ENCODE data around the gene SIGLECL1.

SIGLECL1 gene

DNA sequence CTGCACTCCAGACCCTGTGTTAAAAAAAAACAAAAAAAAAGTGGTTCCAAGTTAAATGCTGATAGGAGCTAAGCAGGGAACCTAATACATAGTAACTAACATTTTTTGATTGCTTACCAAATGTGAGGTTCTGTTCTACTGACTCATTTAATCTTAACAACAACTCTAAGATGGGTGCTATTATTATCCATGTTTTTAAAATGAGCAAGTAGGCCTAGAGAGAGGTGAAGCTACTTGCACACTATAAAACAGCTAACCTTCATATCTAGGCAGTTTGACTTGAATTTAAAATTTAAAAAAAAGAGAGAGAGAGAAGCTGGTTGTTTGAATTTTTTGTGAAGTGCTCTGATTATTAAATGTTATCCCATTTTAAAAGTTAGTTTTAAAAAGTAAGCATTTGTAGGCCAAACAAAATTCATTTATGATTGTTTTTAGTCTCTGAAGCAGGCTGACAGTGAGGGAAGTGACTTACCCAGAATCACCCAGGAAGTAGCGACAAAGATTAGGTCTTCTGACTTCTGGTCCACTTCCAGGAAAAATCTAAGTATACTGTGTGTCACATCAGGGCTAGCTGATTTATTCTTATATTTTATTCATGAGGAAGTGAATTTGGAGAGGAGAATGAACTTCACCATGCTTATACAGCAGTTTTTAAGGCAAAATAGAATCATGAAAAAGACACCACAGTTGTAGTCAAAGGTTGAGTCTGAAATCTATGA, 2.4 kb downstream of the SIGLECL1 start:
- DNase-seq, result no peak

DNA sequence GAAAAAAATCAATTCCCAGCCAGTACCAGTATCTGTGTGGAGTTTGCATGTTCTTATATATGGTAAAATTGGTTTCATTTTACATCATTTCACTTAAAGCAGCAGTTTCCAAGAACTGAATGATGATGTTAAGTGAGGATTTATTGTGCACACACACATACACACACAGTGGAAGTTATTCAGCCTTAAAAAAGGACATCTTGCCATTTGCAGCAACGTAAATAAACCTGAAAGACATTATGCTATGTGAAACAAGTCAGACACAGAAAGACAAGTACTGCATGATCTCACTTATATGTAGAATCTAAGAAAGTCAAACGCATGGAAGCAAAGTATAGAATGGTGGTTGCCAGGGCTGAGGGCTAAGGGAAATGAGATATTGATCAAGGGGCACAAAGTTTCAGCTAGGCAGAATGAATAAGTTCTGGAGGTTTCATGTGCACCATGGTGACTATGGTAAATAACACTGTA, 5.3 kb downstream of the SIGLECL1 start:
- no peak for DNase-seq

DNA sequence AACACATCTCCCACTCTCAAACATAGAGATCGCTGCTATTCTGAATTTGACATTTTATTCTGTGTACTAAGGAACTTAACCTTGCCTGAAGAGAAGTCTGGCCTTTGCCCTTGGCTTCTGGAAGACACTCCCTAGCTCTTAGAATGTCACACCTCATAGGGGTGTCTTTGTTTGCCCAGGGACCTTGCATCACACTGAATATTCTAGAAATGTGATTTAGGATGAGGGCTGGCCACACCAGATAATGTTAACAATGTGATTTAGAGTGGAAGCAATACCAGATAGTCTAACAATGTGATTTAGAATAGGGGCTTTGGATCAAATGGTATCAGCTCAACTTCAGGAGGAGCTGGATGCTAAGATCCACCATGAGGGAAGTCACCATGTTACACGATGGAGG, 6.6 kb downstream of the SIGLECL1 start:
- DNase-seq, result no peak

DNA sequence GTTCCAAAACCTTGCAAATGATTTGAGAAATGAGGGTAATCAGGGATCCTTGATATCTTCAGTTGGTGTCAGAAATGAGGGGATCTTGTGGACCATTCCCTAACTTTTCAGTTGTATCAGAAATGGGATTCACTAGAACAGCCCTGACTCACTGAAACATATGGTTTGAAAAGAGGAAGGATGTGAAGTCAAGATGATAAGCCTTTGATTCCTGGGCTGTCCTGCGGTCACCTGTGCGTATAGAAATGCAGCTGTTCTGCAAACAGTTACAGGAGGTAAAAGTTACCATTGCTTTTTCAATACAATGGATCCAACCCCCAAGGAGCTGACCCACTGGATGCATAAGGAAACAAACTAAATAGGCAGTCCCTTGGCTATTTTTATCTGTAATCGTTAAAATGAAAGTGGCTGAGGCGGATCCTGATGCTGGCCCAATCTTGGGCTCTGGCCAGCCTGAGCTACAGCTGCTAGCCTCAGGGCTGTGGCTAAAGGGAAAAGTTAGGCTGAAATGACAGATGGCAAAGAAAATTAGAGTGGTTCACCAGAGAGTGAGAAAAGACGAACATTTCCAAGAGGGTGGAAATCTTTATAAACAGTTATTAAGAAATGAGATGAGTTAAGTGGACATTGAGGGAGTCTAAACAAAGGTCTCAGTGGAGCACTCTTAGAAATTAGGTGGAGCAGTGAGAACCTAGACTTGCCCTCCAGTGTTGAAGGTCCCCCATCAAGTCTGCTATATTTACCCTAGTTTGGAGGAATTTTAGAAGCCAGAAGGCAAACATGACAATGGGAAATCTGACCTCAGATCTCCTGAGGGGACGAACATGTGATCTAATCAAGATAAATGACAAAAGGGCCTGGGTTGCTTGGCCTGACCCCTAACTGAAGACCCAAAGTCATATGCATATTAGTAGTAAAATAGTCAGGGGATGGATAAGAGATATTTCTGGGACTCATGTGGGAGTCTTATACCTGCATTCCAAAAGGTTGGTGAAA, 7.6 kb downstream of the SIGLECL1 start:
- DNase-seq, result no peak

DNA sequence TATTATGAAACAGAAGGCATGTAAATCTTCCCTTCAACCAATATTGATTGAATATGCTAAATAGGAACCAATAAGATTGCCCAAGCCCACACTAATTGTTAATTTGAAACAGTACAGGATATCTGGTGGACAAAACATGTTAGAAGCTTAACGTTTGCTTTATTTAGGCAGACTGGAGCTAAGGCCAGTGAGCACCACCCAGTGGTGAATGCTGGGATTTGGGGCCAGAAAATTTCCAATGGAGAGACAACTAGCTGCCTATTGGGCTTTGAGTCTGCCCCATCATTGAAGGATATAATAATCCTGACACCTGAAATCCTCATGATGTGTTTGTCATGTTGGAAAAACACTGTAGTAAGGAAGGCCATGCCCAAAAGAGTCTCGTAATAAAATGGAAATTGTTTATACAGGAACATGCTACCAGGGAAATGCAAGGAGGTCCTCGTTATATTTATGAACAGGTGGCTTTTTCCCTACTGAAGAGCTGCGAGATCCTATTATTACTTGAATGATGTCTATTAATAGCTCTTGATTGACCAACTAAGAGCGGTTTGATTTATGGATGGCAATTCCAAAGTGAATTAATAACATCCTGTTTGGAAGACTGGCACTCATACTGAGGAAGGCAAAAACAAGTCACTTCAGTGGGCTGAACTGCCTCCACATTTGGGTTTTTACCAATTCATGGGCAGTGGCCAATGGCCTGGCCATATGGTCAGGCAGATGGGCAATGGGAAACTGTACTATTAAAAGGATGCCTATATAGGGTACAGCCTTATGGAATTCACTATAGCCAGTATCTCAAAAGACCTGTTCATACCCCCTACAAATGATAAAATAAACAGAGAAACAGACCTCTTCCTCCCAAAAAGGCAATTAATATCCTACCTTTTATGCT, 8.7 kb downstream of the SIGLECL1 start:
- DNase-seq, result no peak

DNA sequence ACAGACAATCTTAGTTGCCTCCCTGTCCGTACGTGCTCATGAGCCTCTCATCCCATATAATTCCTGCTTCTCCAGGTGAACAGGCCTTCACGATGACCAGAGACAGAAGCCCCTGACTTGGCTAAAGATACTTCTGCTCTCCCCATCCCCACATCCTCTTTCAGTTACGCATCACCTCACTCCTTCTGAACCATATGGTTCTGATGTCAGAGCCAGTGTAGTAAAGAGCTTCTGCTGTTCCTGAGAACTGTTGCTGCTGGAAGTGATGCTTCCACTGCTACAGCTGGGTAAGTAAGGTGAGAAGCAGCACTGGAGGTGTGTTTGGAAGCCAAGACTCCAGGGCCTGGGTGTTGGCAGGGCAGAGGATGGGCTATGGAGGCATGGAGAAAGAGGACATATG, 12.9 kb downstream of the SIGLECL1 start:
- no peak for DNase-seq

DNA sequence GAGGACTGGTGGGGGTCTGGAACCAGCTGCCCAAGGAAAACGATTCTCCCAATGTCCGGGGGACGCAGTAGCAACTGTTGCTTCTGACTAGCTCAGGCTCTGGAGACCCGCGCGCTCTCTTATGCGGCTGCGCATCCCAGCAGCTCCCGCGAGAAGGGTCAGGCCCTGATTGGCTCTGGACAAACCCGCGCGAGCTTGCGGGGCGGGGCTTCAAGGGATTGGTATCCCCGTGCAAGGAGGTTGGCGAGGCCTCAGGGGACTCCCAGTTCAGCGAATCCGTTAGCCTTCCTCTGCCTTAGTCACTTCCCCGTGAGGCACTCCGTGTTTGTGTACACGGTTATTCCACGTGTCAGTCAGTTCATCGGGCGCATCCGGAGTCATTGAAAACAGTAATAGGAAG, 20.2 kb downstream of the SIGLECL1 start:
- DNase-seq, result no peak

DNA sequence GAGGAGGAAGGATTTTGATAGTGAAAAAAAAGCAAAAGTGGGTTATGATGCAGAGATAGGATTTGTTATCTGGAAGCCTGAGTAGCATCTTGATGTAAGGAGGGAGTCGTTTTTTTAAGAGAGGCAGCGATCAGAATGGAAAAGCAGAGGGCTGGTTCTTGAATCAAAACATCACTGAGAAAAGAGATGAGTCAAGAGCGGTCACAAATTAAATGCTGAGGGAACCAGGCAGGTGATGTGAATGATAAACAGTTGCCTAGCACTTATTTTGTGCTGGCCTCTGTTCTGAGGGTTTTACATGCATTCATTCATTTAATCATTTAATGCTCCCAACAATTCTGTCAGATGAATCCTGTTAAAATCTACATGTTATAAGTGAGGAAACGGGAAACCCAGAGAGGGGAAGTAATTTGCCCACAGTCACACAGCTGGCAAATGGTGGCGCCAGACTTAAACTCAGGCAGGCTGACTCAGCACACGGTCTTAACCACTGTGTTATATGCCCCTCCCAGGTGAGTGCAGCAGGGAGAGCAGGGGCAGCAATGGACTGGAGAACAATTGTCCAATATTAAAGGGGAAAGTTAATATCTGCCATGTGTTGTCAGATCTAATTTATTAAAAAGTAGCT, 21.4 kb downstream of the SIGLECL1 start:
- DNase-seq, result no peak

DNA sequence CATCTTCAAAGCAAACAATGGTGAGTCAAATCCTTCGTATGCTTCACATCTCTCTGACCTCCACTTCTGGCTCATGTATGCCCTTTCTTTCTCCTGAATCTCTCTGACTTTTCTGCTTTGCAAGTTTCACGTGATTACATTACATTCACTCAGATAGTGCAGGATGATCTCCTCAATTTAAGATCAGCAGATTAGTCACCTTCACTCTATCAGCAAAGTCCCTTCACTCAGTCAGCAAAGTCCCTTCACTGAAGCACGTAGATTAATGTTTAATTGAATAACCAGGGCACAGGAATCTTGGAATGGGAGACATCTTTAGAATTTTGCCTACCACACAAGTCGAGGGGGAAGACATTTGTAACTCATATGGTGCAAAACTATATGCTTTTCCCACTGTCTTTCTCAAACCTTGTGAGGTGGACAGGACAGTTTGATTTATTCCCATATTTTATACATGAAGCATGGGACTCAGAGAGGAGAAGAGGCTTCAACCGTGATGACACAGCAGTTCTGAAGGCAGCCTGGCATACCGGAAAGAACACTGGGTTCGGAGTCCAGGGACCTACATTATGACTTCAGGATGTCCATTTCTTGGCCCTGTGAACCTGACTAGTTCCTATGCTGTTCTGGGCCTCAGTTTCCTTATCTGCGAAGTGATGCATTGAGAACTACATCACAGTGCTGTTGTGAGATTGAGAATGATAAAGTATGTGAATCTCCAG, 23.3 kb downstream of the SIGLECL1 start:
- no peak for DNase-seq

DNA sequence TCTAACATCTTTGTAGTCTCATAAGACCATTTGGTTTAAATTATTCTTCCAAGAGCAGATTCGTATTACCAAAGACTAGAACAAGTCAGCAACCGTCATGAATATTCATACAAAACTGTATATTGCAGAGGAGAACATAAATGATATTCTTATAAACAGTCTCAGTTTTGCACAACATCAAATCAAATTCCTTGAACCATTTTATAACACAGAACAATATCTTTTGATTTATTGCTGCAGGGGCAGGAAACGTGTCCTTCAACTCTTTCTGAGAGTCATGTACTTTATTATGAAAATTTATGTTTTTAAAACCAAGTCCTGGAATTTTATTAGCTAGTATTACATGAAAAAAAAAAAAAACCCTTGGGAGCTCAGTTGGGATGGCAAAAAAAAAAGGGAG, 26.2 kb downstream of the SIGLECL1 start:
- no peak for DNase-seq

DNA sequence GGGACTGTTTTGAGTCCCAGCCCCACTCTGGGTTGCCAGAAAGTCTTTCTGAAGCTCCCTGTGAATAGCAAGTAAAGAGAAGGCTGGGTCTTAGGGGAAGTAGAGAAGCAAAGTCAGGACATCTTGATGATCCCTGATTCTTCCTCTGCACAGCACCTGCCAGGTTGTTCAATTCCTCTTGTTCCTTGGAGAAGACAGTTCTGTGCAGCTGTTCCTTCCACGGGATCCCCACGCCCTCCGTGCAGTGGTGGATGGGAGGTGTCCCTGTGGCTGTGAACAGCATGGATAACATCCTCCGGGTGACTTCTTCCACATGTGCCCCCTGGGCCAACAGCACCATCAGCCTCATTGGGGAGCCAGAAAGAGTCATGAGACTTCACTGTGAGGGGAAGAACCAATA, 31.5 kb downstream of the SIGLECL1 start:
- DNase-seq, result no peak

DNA sequence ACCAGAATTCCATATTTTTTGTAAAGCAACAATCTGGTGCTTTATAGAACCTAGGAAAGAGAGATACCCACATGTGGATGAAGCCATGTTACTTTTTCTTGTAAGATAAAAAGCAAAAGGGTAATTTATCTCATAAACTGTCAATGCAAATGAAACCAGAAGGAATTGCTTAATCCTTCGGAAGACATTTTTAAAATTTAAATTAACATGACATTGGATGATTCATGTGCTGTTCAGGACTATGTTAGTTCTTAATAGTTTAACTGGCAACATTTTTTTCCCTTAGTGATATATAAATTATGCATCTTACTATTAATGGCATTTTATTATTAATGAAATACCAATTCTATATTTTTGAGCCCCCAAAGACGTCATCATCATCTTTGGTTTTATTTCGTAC, 34.8 kb downstream of the SIGLECL1 start:
- no peak for DNase-seq

DNA sequence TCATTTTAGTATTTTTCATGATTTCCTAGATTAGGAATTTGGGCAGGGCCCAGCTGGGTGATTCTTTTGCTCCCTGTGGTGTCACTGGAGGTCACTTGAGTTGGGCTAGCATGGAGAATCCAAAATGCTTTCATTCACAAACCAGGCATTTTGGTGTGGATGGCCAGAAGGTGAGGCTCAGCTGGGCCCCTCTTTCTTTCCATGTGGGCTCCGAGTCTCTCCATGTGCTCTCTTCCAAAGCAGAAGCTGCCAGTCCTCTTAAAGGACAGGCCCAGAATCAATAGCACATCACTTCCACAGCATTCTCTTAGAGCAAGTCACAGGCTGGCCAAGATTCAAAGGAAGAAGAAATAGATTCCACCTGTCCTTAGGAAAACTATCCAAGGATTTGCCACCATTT, 38.8 kb downstream of the SIGLECL1 start:
- no peak for DNase-seq

DNA sequence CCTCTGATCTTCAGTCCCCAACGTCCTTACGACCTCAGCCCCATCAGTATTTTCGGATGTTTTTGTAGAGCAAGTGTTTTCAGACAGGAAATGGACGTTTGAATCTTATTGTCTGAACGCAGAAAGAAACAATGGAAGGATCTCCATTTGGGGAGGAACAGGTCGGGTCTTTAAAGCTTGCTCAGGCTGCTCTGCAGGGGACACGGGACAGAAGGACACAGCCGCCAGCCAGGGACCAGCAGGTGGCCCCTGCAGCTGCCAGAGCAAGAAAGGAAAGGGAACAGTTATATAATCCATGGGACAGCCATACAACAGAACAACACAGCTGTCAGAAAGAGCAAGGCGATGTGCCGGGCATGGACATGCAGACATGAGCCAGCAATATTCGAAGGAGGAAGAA, 42.1 kb downstream of the SIGLECL1 start:
- DNase-seq, result no peak

DNA sequence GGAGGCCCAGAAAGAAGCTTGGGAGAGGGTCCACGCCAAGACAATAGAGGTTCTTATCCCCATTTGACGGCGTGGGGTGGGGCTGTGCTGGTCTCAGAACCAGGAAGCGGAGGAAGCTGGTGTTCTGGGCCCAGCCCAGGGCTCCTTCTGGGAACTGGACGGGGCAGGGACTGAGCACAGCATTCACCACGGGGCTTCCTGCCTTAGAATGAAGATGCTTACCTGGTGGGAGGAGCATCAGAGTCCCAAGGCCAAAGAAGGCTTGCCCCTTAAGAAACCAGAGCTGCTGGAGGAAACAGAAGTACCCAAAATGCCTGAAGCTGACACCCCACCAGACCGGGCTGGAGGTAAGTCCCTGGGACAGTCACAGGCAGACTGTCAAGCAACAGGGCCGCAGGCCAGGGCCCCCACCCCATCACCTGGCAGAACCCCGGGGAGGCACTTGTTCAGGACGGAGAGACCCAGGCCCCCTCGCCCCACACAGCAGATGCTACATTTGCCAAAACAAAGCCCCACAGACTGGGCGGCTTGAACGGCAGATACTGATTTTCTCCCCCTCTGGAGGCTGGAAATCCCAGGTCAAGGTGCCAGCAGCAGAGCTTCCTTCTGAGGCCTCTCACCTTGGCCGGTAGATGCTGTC, 42.8 kb downstream of the SIGLECL1 start:
- DNase-seq, result no peak

DNA sequence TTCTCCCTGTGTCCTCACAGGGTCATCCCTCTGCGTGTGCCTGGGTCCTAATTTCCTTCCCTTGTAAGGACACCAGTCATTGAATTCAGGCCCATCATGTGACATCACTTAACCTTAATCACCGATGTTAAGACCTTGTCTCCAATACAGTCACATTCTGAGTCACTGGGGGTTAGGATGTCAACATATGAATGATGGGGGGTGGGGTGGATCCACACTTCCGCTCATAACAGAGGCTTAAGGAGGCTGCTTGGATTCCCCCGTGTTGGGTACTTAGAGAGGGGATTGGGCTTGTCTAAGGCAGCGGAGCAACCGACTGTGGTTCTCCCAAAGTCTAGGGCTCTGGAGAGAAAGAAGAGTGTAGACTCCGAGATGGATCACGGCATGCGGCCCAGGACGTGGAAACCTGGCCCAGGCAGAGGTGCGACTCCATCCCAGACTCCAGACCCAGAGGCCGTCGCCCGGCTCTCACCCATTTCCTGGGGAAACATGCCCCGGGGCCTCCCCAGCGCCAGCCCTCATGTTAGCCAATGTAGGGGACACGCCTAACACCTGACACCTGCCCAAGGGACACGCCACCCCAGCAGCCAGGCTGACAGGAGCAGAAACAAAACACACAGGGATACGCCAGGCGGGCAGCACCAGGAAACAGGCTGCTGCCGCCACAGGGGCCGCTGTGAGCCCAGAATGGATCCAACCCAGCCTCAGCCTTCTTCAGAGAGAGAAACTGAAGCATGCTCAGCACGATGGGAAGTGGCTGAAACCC, 43.5 kb downstream of the SIGLECL1 start:
- no peak for DNase-seq

DNA sequence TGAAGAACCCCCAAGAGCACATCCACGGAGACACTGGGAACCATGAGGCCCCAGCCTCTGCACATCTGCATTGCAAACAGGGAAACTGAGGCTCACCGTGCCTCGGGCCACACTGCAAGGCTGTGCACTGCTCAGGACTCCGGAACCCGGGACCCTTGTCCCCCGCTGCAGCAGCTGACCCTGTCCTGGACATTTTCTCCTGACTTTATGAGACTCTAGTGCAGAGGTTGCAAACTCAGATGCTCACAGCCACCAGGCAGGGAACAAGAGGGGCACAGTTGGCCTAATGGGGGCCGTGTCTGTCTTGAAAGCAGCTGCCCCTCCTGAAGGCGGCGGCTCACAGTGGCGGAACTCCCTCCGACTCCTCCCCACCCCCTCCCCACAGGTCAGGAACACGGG, 44.1 kb downstream of the SIGLECL1 start:
- DNase-seq, result no peak

DNA sequence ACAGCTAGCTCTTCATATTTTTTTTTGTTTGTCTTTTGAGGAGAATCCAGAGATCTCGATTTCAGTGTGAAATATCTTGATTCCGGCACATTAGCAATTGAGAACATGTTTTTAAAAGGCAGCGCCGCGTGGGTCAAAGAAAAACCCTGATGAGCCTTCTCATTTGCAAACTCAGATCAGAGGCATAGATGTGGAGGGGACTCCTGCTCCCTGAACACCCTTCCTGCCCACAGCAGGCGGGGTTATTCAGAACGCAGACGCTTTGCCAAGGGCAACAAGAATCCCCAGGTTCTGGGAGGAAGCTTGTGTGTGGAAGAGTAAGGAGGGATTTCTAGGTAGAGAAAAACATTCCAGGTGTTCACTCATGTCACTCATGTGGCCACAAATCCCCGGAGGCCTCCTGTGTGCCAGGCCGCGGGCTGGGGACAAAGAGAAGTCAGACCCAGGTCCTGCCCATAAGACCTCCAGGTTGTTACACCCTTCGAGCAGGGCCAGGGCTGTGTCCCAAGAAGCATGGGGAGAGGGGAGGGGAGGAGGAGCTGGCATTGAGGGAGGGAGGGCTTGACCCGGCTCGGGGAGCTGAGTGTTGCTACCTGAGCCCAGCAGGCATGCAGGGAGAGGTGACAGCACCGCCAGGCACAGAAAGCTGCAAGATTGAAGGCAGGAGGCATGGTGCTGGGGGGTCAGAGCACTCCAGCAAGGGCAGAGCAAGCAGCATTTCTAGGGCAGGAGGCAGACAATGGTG, 44.7 kb downstream of the SIGLECL1 start:
- DNase-seq, result no peak

DNA sequence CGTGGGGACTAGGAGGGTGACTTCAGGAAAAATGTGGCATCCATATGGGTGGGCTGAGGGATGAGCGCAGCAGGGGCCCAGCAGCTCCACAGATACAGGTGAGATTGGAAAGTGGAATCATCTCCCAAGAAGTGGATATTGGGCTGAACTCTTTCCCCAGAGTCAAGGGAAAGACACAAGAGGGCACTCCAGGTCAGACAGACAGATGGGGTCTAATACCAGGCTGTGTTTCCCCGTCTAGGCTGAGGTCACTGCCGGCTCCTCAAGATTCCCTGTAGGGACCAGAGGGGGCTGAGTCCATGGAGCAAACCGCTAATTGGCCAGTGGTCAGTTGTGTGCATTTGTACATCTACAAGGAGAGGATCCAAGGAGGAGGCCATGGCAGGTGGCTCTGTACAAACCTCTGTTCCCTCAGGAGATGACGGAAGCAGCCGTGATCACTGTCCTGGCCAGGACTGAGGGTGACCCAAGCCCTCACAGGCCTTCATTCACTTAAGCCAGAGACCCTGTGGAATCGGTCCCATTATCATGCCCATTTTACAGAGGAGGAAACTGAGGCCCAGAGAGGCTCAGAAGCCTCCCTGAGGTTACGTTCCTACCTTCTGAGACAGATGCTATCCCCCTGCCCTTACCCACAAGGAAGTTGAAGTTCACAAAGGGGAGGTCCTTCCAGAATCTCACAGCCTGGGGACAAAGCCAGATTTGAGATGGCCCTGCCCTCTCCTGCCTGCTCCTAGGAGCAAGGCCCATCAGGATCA, 45.6 kb downstream of the SIGLECL1 start:
- DNase-seq, result no peak
